Right lobe of liver (tissue), 6 donors: ENCODE results near the gene RAB2B. TPM values are rescaled to one million over a fixed set of nuclear protein-coding genes. Genes with fewer than 3 reads are reported as not detected.
A peak's percentile ranks its signal among the peaks of the same experiment; 100 is the strongest.

ENCODE experiments used
- ATAC-seq, 4 donors: fragments of 200-7000 bp; cut with Tn5 transposase; one replicate each; pipeline ENCODE4 v1.9.1; 2020; ENCODE audit warnings: mild to moderate bottlenecking in 4 of 4, moderate library complexity in 4 of 4
- DNase-seq, 3 donors: peaks; one replicate each; pipeline ENCODE4 v3.0.0-alpha.2; 2020
- H3K27ac ChIP-seq, 3 donors: fragments of 200-600 bp; one replicate each; pipeline ENCODE4 v1.8.0; 2022
- H3K27me3 ChIP-seq, 2 donors: fragments of 200-600 bp; one replicate each; pipeline ENCODE4 v1.8.0; 2022
- H3K36me3 ChIP-seq, 4 donors: fragments of 200-600 bp; sonication (generic) in 1 of 4; one replicate each; pipeline versions ENCODE4 v1.5.1 to v1.8.0; 2017 to 2022; ENCODE audit warnings: control low read depth in 1 of 4
- H3K4me1 ChIP-seq, 4 donors: fragments of 200-600 bp; sonication (generic) in 1 of 4; one replicate each; pipeline versions ENCODE4 v1.5.1 to v1.8.0; 2017 to 2022; ENCODE audit warnings: control low read depth in 1 of 4
- H3K4me3 ChIP-seq, 3 donors: fragments of 200-600 bp; one replicate each; pipeline ENCODE4 v1.8.0; 2022
- H3K9me3 ChIP-seq, 4 donors: fragments of 200-600 bp; sonication (generic) in 1 of 4; one replicate each; pipeline versions ENCODE4 v1.5.1 to v1.8.0; 2017 to 2022; ENCODE audit warnings: control low read depth in 1 of 4
- POLR2A ChIP-seq: fragments of 450-650 bp; IDR thresholded peaks from one replicate; pipeline ENCODE4 v1.6.1; 2017; ENCODE audit warnings: antibody characterized with exemption, mild to moderate bottlenecking
- WGBS: methylation state at CpG from one replicate; pipeline ENCODE4 v1.1.6; 2018; ENCODE audit warnings: low coverage, low lambda C conversion rate; ENCODE audit not compliant: insufficient coverage; ENCODE audit errors: missing lambda C conversion rate; 5-methylcytosine and 5-hydroxymethylcytosine counted together
- intact Hi-C, 2 donors: fragments of 100-400 bp; cut with DNase I; formaldehyde crosslinking; loops; one replicate each; pipeline versions ENCODE4 v1.11.2 to v1.14.1; 2022
- total RNA-seq, 6 experiments: library from RNA; depleted of rRNA in 2 of 6; stranded (reverse); fragments of >200 nt in 2 of 6; fragmentation: NEBNext Ultra II Directional in 3 of 6; extraction: Animal tissue kit (Norgen Biotek cat#: 25700) in 3 of 6; gene quantifications; one replicate each; pipeline versions ENCODE4 v1.1.0 to v1.2.4, GENCODE V29; 2016 to 2023
- TF ChIP-seq, protein P1 (sequence below), 4 donors: fragments of 200-600 bp in 3 of 4; fragments of 450-650 bp in 1 of 4; IDR thresholded peaks; one replicate each; pipeline versions ENCODE4 v1.5.1 to v1.8.0; 2016 to 2022; ENCODE audit warnings: antibody characterized with exemption in 4 of 4, mild to moderate bottlenecking in 2 of 4
- donor health status: DM: no; HTN: yes; CAD: no.
- donor health status: DM: no; HTN: no; CAD: no.
- donor health status: DM: no; HTN: no; CAD: no.
- donor health status: DM: no; HTN: yes; CAD: no.
- donor health status: DM: no; HTN: yes; CAD: no.

The RAB2B gene
- total RNA-seq, 6 experiments from 2014 or later, result 6.8 to 9.4 (median 8.0) TPM

DNA sequence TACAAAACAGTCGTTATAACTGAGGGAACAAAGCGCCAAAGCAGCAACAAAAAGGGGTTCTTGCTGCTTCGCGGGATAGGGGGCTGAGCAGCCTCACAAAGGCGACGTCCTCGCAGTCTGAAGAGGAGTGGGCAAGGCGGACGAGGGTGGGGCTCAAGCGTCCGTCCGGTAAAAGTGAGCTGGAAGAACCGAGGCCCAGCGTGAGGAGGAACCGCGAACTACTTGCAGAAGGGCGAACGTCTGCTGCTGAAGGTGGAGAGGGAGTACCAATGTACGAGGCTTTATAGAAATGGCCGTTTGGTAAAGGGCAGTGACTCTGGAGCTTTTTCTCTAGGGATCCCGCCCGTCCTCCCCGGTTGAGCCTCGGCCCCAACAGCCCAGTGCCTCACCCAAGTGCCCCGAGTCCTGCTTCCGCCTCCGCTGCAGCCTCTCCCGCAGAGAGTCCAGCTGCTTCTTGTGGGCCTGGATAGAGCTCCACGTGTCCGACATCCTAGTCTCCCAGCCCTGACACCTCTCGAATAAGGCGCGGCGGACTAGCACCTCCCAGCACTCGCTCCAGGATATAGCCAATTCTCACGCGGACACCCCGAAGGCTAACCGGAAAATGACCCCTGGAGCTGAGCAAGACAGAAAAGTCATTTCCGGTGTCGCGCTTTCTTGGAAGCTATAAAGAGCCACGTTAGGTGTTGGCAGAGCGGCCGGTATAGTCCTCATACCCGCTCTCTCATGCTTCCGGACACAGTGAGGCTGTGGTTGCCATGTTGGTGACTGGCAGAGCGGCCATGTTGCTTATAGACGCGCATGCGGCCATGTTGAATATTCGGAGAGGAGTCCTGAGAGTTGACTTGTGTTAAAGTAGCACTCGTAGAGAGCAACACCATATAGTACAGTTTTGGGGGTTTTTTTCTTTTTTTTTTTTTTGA, 34.2 kb upstream of the RAB2B start, which contains the start of gene METTL3:
Gene METTL3 (minus strand): TSS at position 606 of the 923 bp plus-strand sequence. CDS start 117 bp downstream, at position 489.
- DNase-seq, result peak; percentile 94 to 98 (median 97)
- TF ChIP-seq, protein P1, sequence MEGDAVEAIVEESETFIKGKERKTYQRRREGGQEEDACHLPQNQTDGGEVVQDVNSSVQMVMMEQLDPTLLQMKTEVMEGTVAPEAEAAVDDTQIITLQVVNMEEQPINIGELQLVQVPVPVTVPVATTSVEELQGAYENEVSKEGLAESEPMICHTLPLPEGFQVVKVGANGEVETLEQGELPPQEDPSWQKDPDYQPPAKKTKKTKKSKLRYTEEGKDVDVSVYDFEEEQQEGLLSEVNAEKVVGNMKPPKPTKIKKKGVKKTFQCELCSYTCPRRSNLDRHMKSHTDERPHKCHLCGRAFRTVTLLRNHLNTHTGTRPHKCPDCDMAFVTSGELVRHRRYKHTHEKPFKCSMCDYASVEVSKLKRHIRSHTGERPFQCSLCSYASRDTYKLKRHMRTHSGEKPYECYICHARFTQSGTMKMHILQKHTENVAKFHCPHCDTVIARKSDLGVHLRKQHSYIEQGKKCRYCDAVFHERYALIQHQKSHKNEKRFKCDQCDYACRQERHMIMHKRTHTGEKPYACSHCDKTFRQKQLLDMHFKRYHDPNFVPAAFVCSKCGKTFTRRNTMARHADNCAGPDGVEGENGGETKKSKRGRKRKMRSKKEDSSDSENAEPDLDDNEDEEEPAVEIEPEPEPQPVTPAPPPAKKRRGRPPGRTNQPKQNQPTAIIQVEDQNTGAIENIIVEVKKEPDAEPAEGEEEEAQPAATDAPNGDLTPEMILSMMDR (IDR thresholded peaks at IDR 0.05), result no peak
- peak; percentile 65 for TF ChIP-seq POLR2A
- intact Hi-C loops, result no loop called here
- Histone ChIP-seq H3K36me3 (peaks cover 0 to 8% (median 0%) of the 10 kb centered on the region in 4 donors), H3K27me3 (no peaks in the 10 kb centered on the region), H3K4me1 (peaks cover 0 to 12% (median 3%) of the 10 kb centered on the region in 4 donors), H3K9me3 (no peaks in the 10 kb centered on the region), H3K27ac (peak within 1 kb of the TSS; percentile 55 to 67 (median 59)), H3K4me3 (peak within 1 kb of the TSS; percentile 61 to 93 (median 78))
- peak; percentile 99 to 100 (median 99) for ATAC-seq
- 0% methylated on average over 22 of the region's 53 CpGs for WGBS

DNA sequence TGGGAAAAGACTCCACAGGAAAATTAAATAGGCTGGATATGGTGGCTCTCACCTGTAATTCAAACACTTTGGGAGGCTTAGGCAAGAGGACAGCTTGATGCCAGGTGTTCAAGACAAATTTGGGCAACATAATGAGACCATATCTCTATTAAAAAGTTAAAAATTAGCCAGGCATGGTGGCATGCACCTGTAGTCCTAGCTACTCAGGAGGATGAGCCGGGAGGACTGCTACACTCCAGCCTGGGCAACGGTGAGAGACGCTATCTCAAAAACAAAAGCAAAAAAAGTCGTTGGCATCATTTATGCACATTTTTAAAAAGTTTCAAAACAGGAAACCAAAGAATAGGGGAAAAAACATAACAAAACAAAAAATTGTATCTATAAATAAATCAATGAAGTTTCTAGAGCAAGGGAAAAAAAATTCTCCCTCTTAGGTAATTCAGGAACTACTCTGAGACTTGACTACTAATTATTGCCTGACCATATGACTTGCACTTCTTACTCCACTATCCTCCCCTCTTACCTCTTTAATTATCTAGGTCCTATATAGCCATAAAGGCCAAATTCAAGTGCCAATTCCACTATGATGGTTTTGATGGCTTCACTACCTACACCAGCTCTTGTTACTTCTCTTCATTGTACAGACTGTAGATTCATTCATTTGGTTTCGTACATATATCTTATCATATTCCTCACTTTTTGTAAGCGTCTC, 32.8 kb upstream of the RAB2B start:
- H3K9me3 ChIP-seq, result no peaks in the 10 kb centered on the region
- intact Hi-C loops, result no loop called here
- peak overlapping the region in 1 of 3 donors; percentile 78 for H3K4me3 ChIP-seq
- peaks cover 0 to 12% (median 3%) of the 10 kb centered on the region in 4 donors for H3K4me1 ChIP-seq
- TF ChIP-seq, protein P1 (IDR thresholded peaks at IDR 0.05), result no peak
- TF ChIP-seq POLR2A, result no peak
- H3K27ac ChIP-seq, result no peak overlapping the region
- H3K27me3 ChIP-seq, result no peaks in the 10 kb centered on the region
- DNase-seq, result no peak
- ATAC-seq, result no peak
- H3K36me3 ChIP-seq, result peaks cover 0 to 8% (median 0%) of the 10 kb centered on the region in 4 donors
- 72% methylated on average over 6 of the region's 6 CpGs for WGBS

DNA sequence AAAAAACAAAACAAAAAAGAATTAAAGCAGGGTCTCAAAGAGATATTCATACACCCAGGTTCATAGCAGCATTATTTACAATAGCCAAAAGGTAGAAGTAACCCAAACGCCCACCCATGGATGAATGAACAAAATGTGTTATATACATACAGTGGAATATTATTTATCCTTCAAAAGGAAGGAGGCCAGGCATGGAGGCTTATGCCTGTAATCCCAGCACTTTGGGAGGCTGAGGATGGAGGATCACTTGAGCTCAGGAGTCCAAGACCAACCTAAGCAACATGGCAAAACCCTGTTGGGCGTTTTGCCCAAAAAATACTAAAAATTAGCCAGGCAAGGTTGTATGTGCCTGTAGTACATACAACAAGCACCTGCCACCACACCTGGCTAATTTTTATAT, 29.8 kb upstream of the RAB2B start:
- Histone ChIP-seq H3K4me3 (no peak overlapping the region), H3K9me3 (no peaks in the 10 kb centered on the region), H3K4me1 (peaks cover 0 to 12% (median 3%) of the 10 kb centered on the region in 4 donors), H3K36me3 (peaks cover 0 to 22% (median 8%) of the 10 kb centered on the region in 4 donors), H3K27ac (no peak overlapping the region), H3K27me3 (no peaks in the 10 kb centered on the region)
- WGBS, result 94% methylated on average over 2 of the region's 2 CpGs
- ATAC-seq (no peak), DNase-seq (no peak)
- intact Hi-C loops, result no loop called here
- TF ChIP-seq, protein P1 (IDR thresholded peaks at IDR 0.05), result no peak
- TF ChIP-seq POLR2A, result no peak

DNA sequence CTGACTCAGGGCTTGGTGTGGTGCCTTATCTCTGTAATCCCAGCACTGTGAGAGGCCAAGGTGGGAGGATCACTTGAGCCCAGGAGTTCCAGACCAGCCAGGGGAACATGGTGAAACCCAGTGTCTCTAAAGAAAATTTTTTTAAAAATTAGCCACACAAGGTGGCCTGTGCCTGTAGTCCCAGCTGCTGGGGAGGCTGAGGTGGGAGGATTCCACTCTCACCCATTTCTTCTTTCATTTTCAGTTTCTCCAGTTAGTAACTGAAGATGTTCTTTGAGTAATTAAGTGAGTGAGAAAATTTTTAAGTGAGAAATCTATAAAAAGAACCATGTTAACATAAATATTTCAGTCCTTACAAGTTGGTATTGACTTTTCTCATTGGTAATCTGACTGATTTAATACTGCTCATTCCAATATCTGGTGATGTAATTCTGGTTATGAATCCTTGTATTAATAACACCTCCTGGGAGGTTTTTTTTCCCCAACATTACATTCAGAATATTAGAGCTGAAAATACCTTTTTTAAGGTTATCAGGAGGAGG, 28.3 kb upstream of the RAB2B start:
- Histone ChIP-seq H3K4me1 (peaks cover 0 to 8% (median 2%) of the 10 kb centered on the region in 4 donors), H3K27me3 (no peaks in the 10 kb centered on the region), H3K27ac (no peak overlapping the region), H3K4me3 (no peak overlapping the region), H3K36me3 (peaks cover 0 to 27% (median 9%) of the 10 kb centered on the region in 4 donors), H3K9me3 (no peaks in the 10 kb centered on the region)
- no peak for DNase-seq
- intact Hi-C loops, result no loop called here
- ATAC-seq, result no peak
- TF ChIP-seq, protein P1 (IDR thresholded peaks at IDR 0.05), result no peak
- TF ChIP-seq POLR2A, result no peak
